Ishikawa (cell line): ENCODE data around the gene FGFR1OP2.

ENCODE experiments used
- CEBPB ChIP-seq: IDR thresholded peaks from 2 replicates; pipeline ENCODE4 v1.6.1; 2012
- CREB1 ChIP-seq: IDR thresholded peaks from 2 replicates; pipeline ENCODE4 v1.6.1; 2012; ENCODE audit warnings: low read depth
- EP300 ChIP-seq: IDR thresholded peaks from 2 replicates; pipeline ENCODE4 v1.6.1; 2012; ENCODE audit warnings: borderline replicate concordance
- NFIC ChIP-seq: IDR thresholded peaks from 2 replicates; pipeline ENCODE4 v1.6.1; 2012
- RAD21 ChIP-seq: IDR thresholded peaks from 2 replicates; pipeline ENCODE4 v1.6.1; 2012; ENCODE audit warnings: low read depth
- TAF1 ChIP-seq: IDR thresholded peaks from 2 replicates; pipeline ENCODE4 v1.6.1; 2012; ENCODE audit warnings: low read depth, mild to moderate bottlenecking
- TCF12 ChIP-seq: IDR thresholded peaks from 2 replicates; pipeline ENCODE4 v1.6.1; 2012; ENCODE audit warnings: low read depth
- TEAD4 ChIP-seq: IDR thresholded peaks from 2 replicates; pipeline ENCODE4 v1.6.1; 2012
- YY1 ChIP-seq: IDR thresholded peaks from 2 replicates; pipeline ENCODE4 v1.6.1; 2012; ENCODE audit warnings: low read depth
- ZBTB7A ChIP-seq: IDR thresholded peaks from 2 replicates; pipeline ENCODE4 v1.6.1; 2012; ENCODE audit warnings: low read depth
- TF ChIP-seq, protein P1 (sequence below): IDR thresholded peaks from 2 replicates; pipeline ENCODE4 v1.6.1; 2012; ENCODE audit warnings: low read depth, mild to moderate bottlenecking
- TF ChIP-seq, protein P2 (sequence below): IDR thresholded peaks from 2 replicates; pipeline ENCODE4 v1.6.1; 2012

DNA sequence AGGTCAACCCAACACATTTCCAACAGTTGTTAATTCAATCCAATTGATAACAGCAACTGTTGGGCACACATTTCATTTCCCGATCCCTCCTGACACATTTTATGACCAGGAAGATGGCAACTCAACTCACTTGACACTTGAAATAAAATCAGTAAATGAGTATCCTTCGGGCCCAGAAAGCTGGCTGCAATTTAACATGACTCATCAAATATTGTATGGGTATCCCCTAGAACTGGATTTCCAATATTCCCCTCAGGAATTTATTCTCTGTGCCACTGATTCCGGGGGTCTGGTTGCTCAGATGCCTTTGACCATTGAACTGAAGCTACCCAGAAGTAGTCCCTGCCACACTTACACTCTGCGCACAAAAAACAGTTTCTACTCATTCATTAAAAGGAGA lies 42.6 kb upstream of the FGFR1OP2 start:
- TF ChIP-seq NFIC (no peak), CREB1 (no peak), RAD21 (no peak), TEAD4 (no peak), EP300 (no peak), CEBPB (no peak), YY1 (no peak), TAF1 (no peak), TCF12 (no peak), ZBTB7A (no peak)
- TF ChIP-seq, protein P1, sequence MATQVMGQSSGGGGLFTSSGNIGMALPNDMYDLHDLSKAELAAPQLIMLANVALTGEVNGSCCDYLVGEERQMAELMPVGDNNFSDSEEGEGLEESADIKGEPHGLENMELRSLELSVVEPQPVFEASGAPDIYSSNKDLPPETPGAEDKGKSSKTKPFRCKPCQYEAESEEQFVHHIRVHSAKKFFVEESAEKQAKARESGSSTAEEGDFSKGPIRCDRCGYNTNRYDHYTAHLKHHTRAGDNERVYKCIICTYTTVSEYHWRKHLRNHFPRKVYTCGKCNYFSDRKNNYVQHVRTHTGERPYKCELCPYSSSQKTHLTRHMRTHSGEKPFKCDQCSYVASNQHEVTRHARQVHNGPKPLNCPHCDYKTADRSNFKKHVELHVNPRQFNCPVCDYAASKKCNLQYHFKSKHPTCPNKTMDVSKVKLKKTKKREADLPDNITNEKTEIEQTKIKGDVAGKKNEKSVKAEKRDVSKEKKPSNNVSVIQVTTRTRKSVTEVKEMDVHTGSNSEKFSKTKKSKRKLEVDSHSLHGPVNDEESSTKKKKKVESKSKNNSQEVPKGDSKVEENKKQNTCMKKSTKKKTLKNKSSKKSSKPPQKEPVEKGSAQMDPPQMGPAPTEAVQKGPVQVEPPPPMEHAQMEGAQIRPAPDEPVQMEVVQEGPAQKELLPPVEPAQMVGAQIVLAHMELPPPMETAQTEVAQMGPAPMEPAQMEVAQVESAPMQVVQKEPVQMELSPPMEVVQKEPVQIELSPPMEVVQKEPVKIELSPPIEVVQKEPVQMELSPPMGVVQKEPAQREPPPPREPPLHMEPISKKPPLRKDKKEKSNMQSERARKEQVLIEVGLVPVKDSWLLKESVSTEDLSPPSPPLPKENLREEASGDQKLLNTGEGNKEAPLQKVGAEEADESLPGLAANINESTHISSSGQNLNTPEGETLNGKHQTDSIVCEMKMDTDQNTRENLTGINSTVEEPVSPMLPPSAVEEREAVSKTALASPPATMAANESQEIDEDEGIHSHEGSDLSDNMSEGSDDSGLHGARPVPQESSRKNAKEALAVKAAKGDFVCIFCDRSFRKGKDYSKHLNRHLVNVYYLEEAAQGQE, result no peak
- TF ChIP-seq, protein P2, sequence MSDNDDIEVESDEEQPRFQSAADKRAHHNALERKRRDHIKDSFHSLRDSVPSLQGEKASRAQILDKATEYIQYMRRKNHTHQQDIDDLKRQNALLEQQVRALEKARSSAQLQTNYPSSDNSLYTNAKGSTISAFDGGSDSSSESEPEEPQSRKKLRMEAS, result no peak
